Stromal cell of bone marrow (primary cell): ENCODE results near the gene PFKL.
"Not testable (repeated sequence)": the region's sequence is repeated elsewhere in the genome, so short reads cannot be mapped to it uniquely, and the experiment has no call there.

Source experiments
- DNase-seq: peaks from one replicate; pipeline ENCODE4 v3.0.0-alpha.2; 2012; ENCODE audit warnings: low read depth

Gene PFKL

GRCh38 chr21:44344541-44345183 lies 44.8 kb downstream of the PFKL start:
- DNase-seq: no peak

DNA sequence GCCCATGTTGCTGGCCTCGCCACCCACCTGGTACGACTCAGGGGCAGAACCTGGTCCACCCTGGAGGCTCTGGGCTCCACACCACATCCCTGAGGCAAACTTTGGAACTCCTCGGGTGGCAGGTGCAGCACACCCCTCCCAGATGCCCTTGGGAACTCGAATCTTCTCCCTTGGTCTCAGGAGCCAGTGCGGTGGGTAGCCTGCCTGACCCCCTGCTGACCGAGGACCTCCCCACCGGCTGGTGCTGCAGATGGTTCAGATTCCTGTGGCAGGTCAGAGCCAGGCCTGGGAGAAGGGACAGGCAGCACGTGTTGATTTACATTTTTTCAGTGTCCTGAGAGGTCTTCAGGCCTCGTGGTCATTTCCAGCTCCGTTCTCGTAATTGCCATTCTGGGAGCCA lies 45.6 kb downstream of the PFKL start:
- DNase-seq: no peak

DNA sequence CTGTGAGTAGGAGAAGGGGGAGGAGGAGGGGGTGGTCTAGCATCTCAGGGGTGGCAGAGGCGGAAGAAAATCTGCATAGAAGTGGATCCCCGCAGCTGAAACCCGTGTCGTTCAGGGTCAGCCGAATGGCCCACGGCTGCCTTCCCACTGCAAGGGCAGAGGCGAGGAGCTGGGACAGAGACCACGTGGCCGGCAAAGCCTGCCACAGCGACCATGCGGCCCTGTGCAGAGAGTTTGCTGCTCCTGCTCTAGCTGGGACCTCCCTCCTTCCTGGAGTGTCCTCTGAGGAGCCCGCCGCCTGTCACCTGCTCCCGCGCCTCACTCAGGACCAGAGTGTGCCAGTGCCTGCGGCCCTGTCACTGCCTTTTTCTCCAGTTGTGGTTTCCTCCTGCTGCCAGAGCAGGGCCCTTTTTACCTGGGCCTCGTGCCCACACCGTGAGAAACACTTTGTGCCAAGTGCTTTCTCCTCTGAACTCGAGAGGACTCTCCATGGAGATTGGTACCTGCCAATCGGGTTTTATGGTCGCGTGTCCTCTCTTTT lies 48.1 kb downstream of the PFKL start:
- DNase-seq: no peak

DNA sequence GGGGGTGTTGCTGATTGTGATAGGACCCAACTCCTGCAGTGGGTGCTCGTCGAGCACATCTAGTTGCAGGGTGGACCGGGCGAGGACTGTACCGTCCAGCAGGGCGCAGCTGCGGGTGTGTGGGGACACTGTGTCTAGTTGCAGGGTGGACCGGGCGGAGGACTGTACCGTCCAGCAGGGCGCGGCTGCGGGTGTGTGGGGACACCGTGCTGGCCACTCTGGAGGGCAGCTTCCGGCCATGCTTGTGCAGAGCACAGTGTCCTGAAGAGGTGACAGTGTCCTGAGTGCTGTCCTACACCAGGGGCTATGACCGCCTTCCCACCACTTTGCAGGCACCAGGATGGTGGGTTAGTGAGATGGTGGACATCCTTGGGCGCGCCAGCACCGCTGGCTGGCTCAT lies 49.0 kb downstream of the PFKL start:
- DNase-seq: no peak

DNA sequence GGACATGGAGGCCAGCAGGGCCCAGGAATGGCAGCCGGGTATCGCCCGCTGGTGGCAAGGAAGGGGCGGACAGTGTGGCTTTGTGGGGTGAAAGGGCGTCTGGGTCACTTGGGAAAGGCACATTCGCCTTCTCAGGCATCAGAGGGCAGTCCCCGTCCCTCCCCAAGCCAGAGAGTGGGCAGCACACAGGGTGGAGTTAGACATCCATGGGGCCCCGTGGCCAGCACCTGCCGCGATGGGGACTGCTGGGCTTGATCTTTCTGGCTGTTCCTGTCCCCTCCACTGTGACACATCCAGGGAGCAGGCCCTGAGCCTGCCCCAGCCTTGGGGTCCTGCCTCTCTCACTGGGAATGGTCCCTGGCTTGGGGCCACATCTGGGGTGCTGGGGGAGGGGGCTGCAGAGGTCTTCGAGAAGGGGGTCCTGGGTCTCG lies 49.6 kb downstream of the PFKL start:
- no peak for DNase-seq

- no peak for DNase-seq
Measured at GRCh38 chr21:44349847-44350772, 50.3 kb downstream of the PFKL start.

DNA sequence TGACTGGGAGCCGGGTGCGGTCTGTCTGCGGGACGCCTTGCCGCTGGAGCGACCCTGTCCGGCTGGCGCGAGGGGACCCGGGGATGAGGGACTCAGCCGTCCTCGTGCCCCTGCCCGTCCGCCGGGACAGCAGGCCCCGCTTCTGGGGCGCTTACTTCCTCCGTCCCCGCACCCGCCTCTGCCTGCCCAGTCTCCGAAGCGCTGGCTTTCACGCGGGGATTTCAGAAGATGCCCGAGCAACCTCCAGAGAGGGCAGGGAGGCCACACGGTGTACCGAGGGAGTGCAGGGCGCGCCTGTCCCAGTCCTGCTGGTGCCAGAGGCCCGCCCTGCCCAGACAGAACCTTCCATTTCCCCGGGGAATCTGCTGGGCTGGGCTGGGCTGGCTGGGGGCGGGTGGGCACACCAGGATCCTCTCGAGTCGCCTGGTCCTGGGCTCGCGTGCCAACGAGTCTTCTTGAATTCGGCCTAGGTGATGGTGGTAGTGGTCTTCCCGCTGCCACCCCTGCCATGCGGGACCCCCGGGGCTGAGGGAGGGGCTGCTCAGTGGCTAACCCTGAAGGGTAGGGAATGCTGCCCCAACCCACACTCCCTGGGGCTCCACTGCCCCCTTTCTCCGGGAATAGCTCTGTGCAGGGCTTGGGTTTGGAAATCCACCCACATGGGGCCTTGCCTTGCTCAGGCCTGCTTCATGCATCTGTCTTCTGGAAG lies 51.1 kb downstream of the PFKL start:
- no peak for DNase-seq

- no peak for DNase-seq
Measured at GRCh38 chr21:44351535-44352252, 51.8 kb downstream of the PFKL start.

- DNase-seq: no peak
Measured at GRCh38 chr21:44352253-44352860, 52.5 kb downstream of the PFKL start.

DNA sequence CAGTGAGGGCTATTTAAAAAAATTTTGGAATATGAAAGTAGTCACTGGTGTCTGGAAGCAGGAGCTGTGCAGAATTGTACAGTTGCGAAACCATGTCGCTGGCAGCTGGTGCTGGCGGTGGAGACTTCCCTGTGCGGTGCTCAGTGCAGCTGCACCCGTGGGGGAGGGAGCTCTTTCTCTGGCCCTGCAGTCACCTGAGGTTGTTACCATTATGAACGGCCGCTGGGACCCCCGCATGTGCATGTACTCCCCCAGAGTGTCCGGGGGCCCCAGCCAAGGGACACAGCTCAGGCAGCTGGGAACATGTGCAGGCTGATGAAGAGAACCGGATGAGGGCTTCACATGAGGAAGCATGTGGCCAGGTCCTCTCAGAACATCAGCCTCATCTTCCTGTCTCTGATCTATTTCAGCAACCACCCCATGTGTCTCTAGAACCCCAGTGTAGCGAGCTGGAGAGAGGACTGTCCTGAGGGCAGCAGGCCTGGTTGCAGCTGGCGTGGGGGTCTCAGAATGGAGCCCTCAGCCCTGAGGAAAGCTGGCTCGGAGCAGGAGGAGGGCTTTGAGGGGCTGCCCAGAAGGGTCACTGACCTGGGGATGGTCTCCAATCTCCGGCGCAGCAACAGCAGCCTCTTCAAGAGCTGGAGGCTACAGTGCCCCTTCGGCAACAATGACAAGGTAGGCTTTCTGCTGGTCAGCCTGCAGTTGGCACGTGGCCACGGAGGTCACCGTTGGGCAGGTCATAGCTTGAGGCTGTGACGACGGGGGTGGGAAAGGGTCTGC lies 53.5 kb downstream of the PFKL start, which contains the start of gene TRPM2:
TRPM2 (plus strand) TSS at position 431 of the 780 bp plus-strand sequence; CDS start at position 511, 80 bp downstream.
- no peak for DNase-seq

- no peak for DNase-seq
Measured at GRCh38 chr21:44354001-44354405, 54.1 kb downstream of the PFKL start.

DNA sequence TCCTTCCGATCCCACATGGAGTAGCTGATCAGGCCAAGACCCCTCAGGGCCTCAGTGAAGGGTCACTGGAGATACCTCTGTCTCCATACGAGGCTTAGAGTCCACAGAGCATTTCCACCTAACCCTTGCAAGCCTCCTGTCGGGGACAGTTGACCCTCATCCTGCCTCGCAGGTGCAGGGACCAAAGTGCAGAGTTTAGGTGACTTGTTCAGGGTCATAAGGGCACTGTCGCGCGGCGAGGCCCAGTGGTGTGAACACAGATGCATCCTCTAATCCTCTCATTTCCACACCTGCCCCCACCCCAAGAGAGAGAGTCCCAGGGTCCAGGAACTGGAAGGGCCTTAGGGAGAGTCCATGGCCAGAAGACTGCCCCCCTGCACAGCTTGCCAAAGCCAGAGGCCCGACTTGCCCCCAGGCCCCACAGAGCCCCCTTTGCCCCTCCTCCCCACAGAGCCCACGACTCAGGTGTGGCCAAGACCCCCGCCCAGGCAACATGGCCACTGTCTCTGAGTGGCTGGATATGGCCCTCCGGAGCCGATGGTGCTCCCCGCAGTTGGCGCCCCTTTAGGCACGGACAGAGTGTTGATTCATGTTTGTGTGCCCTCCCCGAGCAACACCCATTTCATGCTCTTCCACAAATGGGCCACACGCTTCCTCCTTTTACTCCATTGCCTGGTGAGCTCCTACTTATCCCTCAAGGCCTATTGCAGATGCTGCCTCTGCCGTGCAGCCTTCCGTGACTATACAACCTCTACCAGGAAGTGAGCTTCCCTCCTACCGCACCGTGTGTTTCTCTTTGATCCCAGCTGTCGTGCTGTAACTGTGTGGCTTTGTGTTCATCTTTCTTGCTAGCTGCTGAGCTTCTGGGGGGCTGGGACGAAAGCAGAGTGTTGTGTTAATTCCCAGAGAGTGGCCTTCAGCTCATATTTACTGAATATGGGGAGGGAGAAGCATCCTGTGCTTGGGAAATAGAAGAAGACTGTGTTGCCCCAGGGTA lies 55.2 kb downstream of the PFKL start:
- no peak for DNase-seq

- no peak for DNase-seq
Measured at GRCh38 chr21:44356160-44356559, 56.3 kb downstream of the PFKL start.

DNA sequence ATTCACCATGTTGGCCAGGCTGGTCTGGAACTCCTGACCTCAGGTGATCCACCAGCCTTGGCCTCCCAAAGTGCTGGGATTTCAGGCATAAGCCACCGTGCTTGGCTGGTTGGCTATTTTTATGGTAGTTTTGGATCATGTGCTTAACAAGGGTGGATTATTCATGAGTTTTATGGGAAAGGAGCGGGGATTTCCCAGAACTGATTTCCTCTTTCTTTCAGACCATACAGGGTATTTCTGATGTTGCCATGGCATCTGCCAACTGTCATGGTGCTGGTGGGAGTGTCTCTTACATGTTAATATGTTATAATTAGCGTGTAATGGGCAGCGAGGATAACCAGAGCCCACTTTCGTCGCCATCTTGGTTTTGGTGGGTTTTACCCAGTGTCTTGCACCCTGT lies 56.8 kb downstream of the PFKL start:
- no peak for DNase-seq

- no peak for DNase-seq
Measured at GRCh38 chr21:44357064-44357837, 57.4 kb downstream of the PFKL start.

- DNase-seq: no peak
Measured at GRCh38 chr21:44359396-44359795, 59.5 kb downstream of the PFKL start.

- DNase-seq: no peak
Measured at GRCh38 chr21:44360159-44360558, 60.3 kb downstream of the PFKL start.

GRCh38 chr21:44361903-44362302 lies 62.0 kb downstream of the PFKL start:
- not testable (repeated sequence) for DNase-seq
